B cell (primary cell): ENCODE measurements around the gene TAF7. TPM values are rescaled to one million over a fixed set of nuclear protein-coding genes. Genes with fewer than 3 reads are reported as not detected.

Experiments
- ATAC-seq: fragments of 200-7000 bp; cut with Tn5 transposase; one replicate; pipeline ENCODE4 v1.10.0; 2021; ENCODE audit warnings: low read depth, mild to moderate bottlenecking, moderate number of reproducible peaks, moderate library complexity
- CTCF ChIA-PET: fragments of 350-600 bp; sonication (Branson Sonifier 250); formaldehyde crosslinking; loops from one replicate; lab custom pipeline; 2021; ENCODE audit warnings: antibody characterized with exemption, inconsistent platforms; lab: Charles Lee
- POLR2A ChIA-PET: fragments of 350-600 bp; sonication (Branson Sonifier 250); formaldehyde crosslinking; loops from one replicate; lab custom pipeline; 2021; ENCODE audit warnings: antibody characterized with exemption; lab: Charles Lee
- DNase-seq: peaks from one replicate; pipeline ENCODE4 v3.0.0; 2013
- H2AFZ ChIP-seq: 2 replicates; pipeline ENCODE4 v1.6.1; 2012; ENCODE audit warnings: mild to moderate bottlenecking, low read depth, low read length; ENCODE audit not compliant: insufficient read depth, poor library complexity, severe bottlenecking
- H3K27ac ChIP-seq, 2 donors: 1 replicate in 1 of 2; 2 replicates in 1 of 2; pipeline ENCODE4 v1.5.1; 2012 to 2013; ENCODE audit warnings: low read length in 2 of 2, mild to moderate bottlenecking in 2 of 2, moderate library complexity in 1 of 2
- H3K27me3 ChIP-seq, 4 experiments: fragments of 200-600 bp in 1 of 4; sonication (generic) in 1 of 4; replicated peaks in 1 of 4; 1 replicate in 2 of 4; 2 replicates in 2 of 4; pipeline versions ENCODE4 v1.6.1 to v1.7.0; 2013 to 2016; ENCODE audit warnings: low read length in 3 of 4, mild to moderate bottlenecking in 2 of 4, mixed read lengths in 1 of 4, moderate library complexity in 1 of 4; ENCODE audit not compliant: insufficient read depth in 4 of 4, control insufficient read depth in 3 of 4; ENCODE audit errors: control extremely low read depth in 1 of 4
- H3K36me3 ChIP-seq, 2 experiments: replicated peaks in 1 of 2; 1 replicate in 1 of 2; 2 replicates in 1 of 2; pipeline versions ENCODE4 v1.6.1 to v1.7.1; 2013; ENCODE audit warnings: low read length in 1 of 2; ENCODE audit not compliant: insufficient read depth in 2 of 2, control insufficient read depth in 1 of 2; ENCODE audit errors: control extremely low read depth in 1 of 2, extremely low read depth in 1 of 2
- H3K4me1 ChIP-seq, 2 donors: fragments of 200-600 bp in 1 of 2; sonication (generic) in 1 of 2; 1 replicate in 1 of 2; 2 replicates in 1 of 2; pipeline versions ENCODE4 v1.5.1 to v1.6.1; 2013 to 2017; ENCODE audit warnings: low read length in 2 of 2; ENCODE audit not compliant: control insufficient read depth in 2 of 2, insufficient read depth in 2 of 2
- H3K4me2 ChIP-seq: replicated peaks from 2 replicates; pipeline ENCODE3; 2012; ENCODE audit warnings: mild to moderate bottlenecking, low read depth, low read length; ENCODE audit not compliant: poor library complexity, severe bottlenecking
- H3K4me3 ChIP-seq, 5 experiments: fragments of 200-600 bp in 1 of 5; sonication (generic) in 1 of 5; 1 replicate in 3 of 5; 2 replicates in 2 of 5; pipeline versions ENCODE4 v1.5.1 to v1.7.0; 2011 to 2016; ENCODE audit warnings: low read length in 4 of 5, mild to moderate bottlenecking in 4 of 5, low read depth in 2 of 5, control low read depth in 1 of 5, moderate library complexity in 1 of 5; ENCODE audit not compliant: insufficient read depth in 1 of 5; ENCODE audit errors: control extremely low read depth in 1 of 5, extremely low read depth in 1 of 5
- H3K79me2 ChIP-seq: fragments of 200-600 bp; sonication (generic); one replicate; pipeline ENCODE4 v1.6.0; 2016; ENCODE audit warnings: low read length; ENCODE audit not compliant: control insufficient read depth, insufficient read depth
- H3K9ac ChIP-seq: fragments of 200-600 bp; sonication (generic); 2 replicates; pipeline ENCODE4 v1.6.1; 2017; ENCODE audit warnings: mild to moderate bottlenecking, low read length, moderate library complexity
- H3K9me3 ChIP-seq, 3 donors: one replicate each; pipeline versions ENCODE4 v1.6.1 to v1.7.1; 2013; ENCODE audit warnings: low read length in 2 of 3; ENCODE audit not compliant: control insufficient read depth in 2 of 3, insufficient read depth in 1 of 3; ENCODE audit errors: control extremely low read depth in 1 of 3
- H4K20me1 ChIP-seq: 2 replicates; pipeline ENCODE4 v1.6.0; 2012; ENCODE audit warnings: mild to moderate bottlenecking, low read length; ENCODE audit not compliant: insufficient read depth, control insufficient read depth, poor library complexity, severe bottlenecking
- H3K27ac Mint-ChIP-seq: one replicate; pipeline ENCODE4 v1.8.0; 2021; ENCODE audit warnings: mixed read lengths
- H3K27me3 Mint-ChIP-seq: one replicate; pipeline ENCODE4 v1.8.0; 2021; ENCODE audit warnings: mixed read lengths
- H3K4me1 Mint-ChIP-seq: one replicate; pipeline ENCODE4 v1.8.0; 2021; ENCODE audit warnings: mixed read lengths
- H3K4me3 Mint-ChIP-seq: one replicate; pipeline ENCODE4 v1.8.0; 2021; ENCODE audit warnings: mixed read lengths
- H3K9me3 Mint-ChIP-seq: one replicate; pipeline ENCODE4 v1.8.0; 2022; ENCODE audit warnings: mixed read lengths; ENCODE audit not compliant: insufficient read depth
- CTCF ChIP-seq: fragments of 200-600 bp; IDR thresholded peaks from one replicate; pipeline ENCODE4 v1.8.0; 2022; ENCODE audit warnings: antibody characterized with exemption, mild to moderate bottlenecking
- EZH2 ChIP-seq: IDR thresholded peaks from 2 replicates; pipeline ENCODE4 v1.6.1; 2012; ENCODE audit warnings: borderline replicate concordance, low read depth, mild to moderate bottlenecking, moderate library complexity, low read length; ENCODE audit not compliant: insufficient read depth, poor library complexity, severe bottlenecking
- WGBS: methylation state at CpG from one replicate; pipeline ENCODE4 v1.1.5; 2013; ENCODE audit warnings: missing lambda C conversion rate; ENCODE audit not compliant: insufficient coverage; 5-methylcytosine and 5-hydroxymethylcytosine counted together
- intact Hi-C: fragments of 100-400 bp; cut with micrococcal nuclease; formaldehyde crosslinking; loops from one replicate; pipeline ENCODE4 v1.10.0; 2022
- polyA plus RNA-seq: library from polyadenylated mRNA; depleted of rRNA; stranded (reverse); fragments of >200 nt; gene quantifications from 2 replicates; pipeline ENCODE4 v1.2.3, GENCODE V29; 2012
- total RNA-seq, 2 donors: library from RNA; stranded (reverse); fragments of 120-200 nt in 1 of 2; gene quantifications; 1 replicate in 1 of 2; 2 replicates in 1 of 2; pipeline versions ENCODE4 v1.2.3 to v1.2.4, GENCODE V29; 2013 to 2022

The TAF7 gene
- total and polyA plus RNA-seq, 2 donors (not counting 1 experiment from before 2014, with no cell fraction given) = 52.1 to 119 TPM

GRCh38 chr5:141356950-141357349, 36.4 kb upstream of the TAF7 start:
- H3K27me3 ChIP-seq = peaks cover 0 to 57% (median 30%) of the 10 kb centered on the region in 4 experiments
- H3K4me3 Mint-ChIP-seq = no peak overlapping the region
- no peak overlapping the region for H3K4me2 ChIP-seq
- H3K4me1 Mint-ChIP-seq = peaks cover 2% of the 10 kb centered on the region
- ChIA-PET CTCF (no interaction called here), POLR2A (no interaction called here)
- no peaks in the 10 kb centered on the region for H3K4me1 ChIP-seq
- no peak for DNase-seq
- H3K27ac ChIP-seq = no peak overlapping the region
- H3K36me3 ChIP-seq = no peaks in the 10 kb centered on the region
- intact Hi-C loops = no loop called here
- no peak overlapping the region for H3K4me3 ChIP-seq
- H4K20me1 ChIP-seq = no peaks in the 10 kb centered on the region
- no peak overlapping the region for H2AFZ ChIP-seq
- peaks cover 4 to 50% (median 28%) of the 10 kb centered on the region in 3 donors for H3K9me3 ChIP-seq
- no peak for ATAC-seq
- peaks cover 9% of the 10 kb centered on the region for H3K9me3 Mint-ChIP-seq
- TF ChIP-seq CTCF (no peak), EZH2 (no peak)
- H3K27me3 Mint-ChIP-seq = peaks cover 55% of the 10 kb centered on the region
- no peak overlapping the region for H3K9ac ChIP-seq
- 54% methylated on average over 19 of the region's 19 CpGs for WGBS
- H3K27ac Mint-ChIP-seq = no peak overlapping the region
- no peaks in the 10 kb centered on the region for H3K79me2 ChIP-seq

- no peak overlapping the region for H3K4me3 Mint-ChIP-seq
- no peak for ATAC-seq
- peaks cover 2% of the 10 kb centered on the region for H3K4me1 Mint-ChIP-seq
- peaks cover 4 to 49% (median 30%) of the 10 kb centered on the region in 3 donors for H3K9me3 ChIP-seq
- intact Hi-C loops = no loop called here
- no peaks in the 10 kb centered on the region for H3K4me1 ChIP-seq
- WGBS = 47% methylated on average over 2 of the region's 5 CpGs
- H3K36me3 ChIP-seq = no peaks in the 10 kb centered on the region
- H3K27me3 Mint-ChIP-seq = peaks cover 55% of the 10 kb centered on the region
- peaks cover 9% of the 10 kb centered on the region for H3K9me3 Mint-ChIP-seq
- ChIA-PET POLR2A (no interaction called here), CTCF (interaction anchor here (1.6 kb wide), 1 partner anchor 201 kb away, joined by 4 read pairs; no protein-coding TSS in a partner anchor)
- DNase-seq = no peak
- no peak overlapping the region for H3K4me3 ChIP-seq
- H3K27ac ChIP-seq = no peak overlapping the region
- no peak overlapping the region for H3K4me2 ChIP-seq
- TF ChIP-seq EZH2 = no peak
- TF ChIP-seq CTCF = no peak
- no peaks in the 10 kb centered on the region for H3K79me2 ChIP-seq
- H3K27me3 ChIP-seq = peaks cover 0 to 58% (median 32%) of the 10 kb centered on the region in 4 experiments
- H2AFZ ChIP-seq = no peak overlapping the region
- no peaks in the 10 kb centered on the region for H4K20me1 ChIP-seq
- no peak overlapping the region for H3K27ac Mint-ChIP-seq
- no peak overlapping the region for H3K9ac ChIP-seq
Measured at GRCh38 chr5:141356133-141356532, 35.5 kb upstream of the TAF7 start.
